Non-pigmented ciliary epithelial cell (primary cell): ENCODE data around the gene ITPRID2.
"Not testable (repeated sequence)": the region's sequence is repeated elsewhere in the genome, so short reads cannot be mapped to it uniquely, and the experiment has no call there.

Experiments used
- DNase-seq: peaks from one replicate; pipeline ENCODE4 v3.0.0-alpha.2; 2010; ENCODE audit warnings: low read depth

ITPRID2 gene

DNA sequence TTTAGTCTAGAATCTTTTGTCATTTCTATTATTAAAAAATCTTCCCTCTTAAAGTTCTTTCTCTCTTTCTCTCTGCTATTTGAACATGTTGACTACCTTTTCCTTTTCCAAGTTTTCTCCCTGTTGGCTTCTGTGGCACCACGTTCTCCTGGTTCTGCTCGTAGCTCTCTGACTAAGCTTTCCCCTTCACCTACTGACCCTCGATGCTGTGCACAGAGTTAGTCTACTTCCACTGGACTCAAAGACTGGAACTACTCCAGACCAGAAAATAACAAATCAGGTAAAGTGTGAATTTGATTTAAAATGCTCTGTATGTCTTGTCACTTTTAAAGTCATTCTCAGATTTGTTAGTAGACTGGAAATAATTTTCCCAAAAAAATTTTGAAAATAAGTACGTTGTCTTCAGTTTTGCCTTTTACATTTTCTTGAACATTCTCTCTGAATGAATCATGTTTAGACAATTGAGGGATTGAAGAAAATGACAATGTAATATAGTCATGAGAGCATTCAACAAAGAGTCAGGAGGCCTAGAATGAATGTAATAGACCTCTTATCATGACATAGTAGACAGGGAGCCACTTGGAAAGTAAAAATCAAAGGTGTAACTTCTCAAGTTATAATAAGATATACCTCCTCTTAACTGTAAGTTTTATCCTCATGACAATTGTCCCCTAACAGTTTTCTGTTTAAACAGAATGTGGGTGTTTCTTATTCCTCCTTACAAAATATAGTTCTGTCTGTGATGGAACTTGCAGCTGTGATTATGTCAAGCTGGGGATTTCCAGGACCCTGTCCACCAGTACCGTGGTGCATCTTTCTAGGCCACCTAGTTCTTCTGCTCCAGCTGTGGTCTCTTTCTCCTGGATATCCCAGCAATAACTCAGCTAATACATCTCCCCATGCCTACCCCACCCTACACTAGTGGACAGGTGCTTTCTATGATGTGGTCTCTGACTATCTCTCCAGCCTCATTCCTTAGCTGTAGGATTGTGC, 25.5 kb downstream of the ITPRID2 start:
- peak; percentile 37 for DNase-seq

DNA sequence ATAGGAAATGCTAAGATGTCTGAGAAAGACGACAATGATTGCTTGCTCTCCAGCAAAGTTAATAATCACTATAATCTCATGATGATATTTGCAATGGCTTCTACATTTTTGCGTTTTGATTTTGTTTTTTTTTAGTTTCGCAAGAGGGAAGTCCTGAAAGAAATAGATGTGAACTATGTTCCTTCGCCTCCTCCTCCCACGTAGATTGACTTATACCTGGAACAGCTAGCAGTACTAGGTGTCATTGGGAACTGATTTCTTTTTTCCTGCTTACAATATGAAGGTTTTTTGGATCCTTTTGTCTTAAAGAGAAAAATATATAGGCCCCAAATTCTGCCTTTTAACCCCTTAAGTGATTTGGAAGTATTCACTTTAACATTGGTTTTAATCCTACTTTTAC, 26.7 kb downstream of the ITPRID2 start:
- DNase-seq, result no peak

DNA sequence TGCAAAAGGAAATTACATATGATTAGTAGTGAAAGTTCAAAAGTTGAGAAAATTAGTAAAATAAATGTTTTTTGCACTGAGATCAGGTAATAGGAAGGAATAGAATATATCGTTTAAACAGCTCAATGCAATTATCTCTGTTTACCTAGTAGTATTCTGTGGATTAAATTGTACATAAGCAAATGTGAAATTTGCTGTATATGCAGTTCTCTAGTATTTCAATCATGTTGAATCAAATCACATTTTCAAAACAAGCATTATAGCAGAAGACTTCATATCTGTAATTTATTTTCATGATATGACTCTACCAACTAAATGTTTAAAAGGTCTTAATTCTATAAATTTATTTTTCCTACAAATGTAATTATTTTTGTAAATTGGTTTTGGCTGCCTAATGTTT, 31.6 kb downstream of the ITPRID2 start:
- no peak for DNase-seq

DNA sequence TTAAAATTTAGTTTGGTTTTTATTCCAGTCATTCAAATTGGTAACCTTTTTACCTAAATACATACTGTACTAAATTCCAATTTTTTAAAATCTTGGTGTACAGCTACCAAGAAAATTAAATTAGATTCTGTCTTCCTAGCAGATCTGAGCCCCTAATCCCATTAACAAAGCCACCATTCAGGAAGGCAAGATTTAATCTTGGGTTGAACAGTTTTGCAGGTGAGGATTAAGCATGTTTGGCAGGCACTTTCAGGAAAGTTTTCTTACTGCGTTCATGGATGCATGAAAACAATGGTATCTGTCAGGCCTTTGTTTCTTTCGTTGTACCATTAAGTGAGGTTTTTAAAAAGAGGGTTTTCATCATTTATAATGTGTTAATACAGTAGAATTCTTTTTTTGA, 32.8 kb downstream of the ITPRID2 start:
- DNase-seq, result no peak

DNA sequence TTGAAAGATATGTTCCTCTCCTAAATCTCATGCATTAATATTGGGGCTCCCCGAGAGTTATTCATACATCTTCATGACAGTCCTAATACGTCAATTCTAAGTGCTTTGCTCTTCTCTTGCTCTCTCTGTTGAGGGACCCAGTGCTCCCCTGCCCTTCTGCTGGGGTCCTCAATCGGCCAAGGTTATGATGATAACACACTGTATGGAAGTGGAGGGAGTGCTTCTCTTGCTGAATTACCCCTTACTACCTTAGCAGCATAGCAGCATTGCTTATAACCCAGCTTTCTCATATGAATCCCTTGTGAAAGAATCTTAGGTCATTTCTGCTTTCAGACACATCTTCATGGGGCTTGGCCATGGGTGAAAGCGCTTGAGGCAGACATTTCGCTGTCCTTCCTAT, 43.2 kb downstream of the ITPRID2 start:
- no peak for DNase-seq

DNA sequence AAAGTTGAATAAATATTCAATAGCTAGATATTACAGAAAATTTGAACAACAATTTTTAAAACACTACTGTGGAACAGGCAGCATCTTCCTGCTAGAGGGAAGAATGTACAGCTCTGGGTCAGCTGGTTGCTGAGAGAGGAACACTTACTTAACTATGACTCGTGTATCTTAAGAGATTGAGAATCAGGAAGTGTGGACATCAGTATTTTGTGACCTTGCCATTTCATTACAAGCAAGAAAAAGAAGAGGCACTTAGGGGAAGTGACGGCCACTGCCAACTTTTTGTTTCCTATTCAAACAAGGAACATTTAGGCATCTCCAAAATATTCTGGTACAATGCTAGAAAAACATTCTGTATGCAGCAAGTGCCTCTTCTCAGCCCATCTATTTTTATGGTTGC, 45.9 kb downstream of the ITPRID2 start:
- no peak for DNase-seq

DNA sequence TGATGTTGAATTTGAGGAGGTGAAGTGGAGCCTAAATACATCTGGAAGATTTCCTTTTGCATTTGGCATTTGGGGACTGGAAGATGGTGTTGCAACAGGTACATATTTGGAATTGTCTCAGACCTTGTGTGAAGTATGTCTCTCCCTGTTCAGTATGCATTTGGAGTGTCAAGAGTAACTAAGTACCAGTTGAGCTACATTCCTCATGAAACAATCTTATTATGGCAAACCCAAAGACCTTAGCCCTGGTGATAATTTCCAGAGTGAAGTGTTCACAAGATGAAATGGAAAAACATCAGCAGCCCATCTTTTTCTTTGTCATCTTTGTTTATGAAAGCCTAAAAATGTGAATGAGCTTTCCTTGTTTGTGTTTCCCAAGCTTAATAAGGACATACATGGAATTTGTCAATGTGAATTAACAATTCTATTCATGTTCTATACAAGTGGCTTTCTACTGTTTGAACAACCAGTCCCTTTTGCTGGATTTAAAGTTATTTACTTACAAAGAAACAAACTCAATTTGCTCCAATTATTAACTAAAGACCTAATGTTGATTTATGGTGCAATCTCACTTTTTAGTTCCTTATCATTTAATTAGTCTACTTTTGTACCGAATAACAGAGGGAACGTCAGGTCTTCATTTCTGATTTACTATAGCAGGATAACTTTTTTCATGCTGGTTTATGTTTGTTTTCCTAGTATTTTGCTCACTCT, 52.0 kb downstream of the ITPRID2 start:
- no peak for DNase-seq

DNA sequence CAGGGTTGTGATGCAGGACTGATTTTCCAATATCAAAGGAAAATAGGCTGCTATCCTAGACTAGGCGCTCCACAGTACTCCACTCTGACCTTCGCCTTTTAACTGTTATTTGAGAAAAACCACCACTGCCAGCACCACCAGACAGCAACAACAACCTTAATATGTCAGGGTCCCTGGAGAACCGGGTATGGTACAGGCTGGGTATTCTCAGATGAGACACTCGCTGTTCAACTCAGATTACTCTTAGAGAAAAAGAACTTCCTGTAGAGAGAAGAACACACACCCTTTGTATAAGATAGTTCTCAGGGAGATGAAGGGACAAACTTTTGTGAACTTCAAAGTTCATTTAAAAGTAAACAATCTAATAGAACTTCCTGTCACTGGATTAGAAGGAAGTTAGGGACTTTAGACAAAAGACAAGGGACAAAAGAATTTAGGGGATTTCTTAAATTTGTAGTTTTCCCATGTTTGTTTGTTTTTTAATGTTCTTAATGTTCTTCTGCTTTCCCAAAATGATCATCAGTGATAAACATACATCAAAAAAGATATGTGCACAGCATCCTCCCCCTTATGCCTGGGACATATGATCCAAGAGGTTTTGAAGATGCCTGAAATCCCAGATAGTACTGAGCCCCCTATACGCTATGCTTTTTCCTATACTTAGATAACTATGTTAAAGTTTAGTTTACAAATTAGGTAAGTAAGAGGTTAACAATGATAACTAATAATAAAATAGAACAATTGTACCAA, 52.8 kb downstream of the ITPRID2 start:
- no peak for DNase-seq

DNA sequence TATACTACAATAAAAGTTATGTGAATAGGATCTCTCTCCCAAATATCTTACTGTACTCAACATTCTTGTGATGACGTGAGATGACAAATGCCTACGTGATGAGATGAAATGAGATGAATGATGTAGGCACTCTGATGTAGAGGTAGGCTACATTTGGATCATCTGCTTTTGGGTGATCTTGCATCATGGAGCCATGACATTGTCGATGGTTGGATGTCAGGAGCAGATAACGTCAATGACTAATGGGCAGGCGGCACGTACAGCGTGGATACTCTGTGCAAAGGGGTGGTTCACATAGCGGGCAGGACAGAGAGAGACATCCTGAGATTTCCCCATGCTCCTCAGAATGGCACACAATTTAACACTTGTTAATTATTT, 53.4 kb downstream of the ITPRID2 start:
- no peak for DNase-seq

DNA sequence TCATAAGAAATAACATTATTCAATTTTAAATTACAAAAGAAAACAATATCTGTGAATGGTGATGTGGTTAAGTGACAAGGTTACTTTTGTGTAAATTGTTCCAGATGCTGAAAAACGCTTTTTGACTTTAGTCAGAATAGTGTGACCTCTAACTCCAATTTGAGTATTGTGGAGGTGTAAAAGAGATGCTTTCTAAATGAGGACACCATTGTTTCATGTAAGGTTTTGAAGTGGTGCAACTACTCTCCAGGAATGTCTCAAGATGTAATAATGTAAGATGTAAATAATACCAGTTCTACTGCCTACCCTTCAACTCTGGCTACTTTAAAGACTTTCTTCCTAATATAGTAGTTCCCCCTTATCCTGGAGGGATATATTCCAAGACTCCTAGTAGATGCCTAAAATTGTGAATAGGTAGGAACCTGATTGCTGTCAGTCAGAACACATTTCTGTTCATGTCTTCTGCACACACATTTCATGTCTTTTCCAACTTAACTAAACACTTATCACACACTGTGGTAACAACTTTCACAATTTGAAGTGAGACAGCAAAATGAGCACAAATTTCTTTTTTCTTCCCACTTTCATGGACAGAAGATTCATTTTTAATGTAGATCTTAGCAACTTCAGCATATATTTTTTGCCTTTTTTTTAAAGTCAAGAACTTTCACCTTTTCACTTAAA, 55.1 kb downstream of the ITPRID2 start:
- DNase-seq, result no peak

DNA sequence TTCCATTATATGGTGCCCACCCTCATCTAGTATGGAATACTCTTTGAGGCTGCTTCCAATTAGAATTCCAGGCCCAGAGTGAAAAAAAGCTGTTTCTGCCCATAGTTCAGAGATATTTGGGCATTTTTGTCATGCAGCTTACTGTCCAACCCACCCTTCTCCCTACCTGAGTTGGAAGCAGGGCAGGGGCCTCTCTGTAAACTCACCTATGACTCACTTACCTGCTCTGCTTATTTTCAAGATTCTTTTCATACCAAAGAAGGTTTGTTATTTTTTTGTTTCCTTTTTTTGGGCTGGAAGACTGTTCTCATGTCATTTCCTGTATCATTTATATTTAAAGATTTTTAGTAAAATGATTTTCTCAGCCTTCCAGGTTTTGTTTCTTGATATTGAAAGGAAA, 55.7 kb downstream of the ITPRID2 start:
- no peak for DNase-seq

DNA sequence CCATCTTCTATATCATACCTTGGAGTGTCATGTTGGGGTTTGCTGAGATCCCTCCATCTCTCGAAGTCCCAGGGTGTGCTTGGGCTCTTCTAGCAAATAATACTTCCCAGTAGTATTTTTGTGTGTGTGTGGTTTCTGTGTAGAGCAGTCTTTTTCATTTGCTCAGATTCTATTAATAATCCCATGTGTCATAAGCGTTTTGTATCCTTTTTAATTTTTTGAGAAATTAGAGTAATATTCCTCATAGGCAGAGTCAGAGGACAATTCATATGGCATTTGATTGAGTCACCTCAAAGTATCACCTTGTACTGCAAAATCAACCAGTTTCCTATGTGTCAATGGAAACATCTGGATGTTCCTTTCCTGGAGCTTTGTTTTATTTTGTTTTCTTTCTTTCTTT, 56.7 kb downstream of the ITPRID2 start:
- no peak for DNase-seq

DNA sequence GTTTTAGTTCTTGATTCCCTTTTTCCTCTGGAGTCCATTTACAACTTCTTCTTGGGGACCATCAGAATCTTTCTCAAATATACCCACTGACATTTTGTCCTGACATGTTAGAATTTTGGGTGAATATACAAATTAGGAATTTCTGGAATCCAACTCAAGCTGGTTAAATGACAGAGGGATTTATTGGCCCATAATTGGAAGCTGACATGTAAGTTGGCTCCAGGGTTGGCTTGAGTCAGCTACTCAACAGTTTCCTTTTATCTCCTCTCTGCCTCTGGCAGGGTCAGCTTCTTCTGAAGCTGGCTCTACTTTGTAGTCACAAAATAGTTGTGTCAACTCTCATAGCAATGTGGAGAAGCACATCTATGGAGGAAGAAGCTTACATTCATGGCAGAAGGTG, 57.5 kb downstream of the ITPRID2 start:
- DNase-seq, result no peak

DNA sequence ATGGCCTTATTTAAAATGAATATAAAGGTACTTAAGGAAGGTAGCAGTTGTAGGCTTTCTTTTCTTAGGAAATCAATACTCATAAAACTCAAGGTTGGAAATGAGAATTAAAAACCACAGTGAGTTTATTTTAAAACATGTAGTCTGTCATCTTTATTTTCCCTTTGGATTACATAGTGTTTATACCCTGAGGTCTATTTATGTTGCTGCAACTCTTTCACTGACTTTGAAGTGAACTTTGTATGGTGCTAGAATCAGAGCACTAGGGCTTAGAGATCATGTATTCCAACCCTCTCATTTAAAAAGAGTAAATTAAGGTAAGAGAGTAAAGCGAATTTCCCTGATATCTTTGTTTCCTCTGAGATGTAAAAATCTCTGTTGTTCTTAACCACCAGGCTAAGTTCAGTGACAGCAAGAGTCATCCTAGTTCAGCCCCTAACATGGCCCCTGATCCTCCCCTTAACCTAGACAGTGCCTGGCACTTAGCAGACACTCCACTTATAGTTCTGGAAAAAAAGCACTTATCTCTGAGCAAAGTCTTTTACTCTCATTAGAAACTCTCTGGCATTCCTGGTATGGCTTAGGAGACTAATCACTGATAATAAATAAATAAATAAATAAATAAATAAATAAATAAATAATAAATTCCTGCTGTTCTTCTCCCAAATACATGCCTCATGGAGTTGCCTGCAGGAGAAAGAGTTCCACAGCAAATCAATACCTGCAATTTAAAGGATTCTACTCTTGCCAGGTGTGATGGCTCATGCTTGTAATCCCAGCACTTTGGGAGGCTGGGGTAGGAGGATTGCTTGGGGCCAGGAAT, 61.1 kb downstream of the ITPRID2 start:
- DNase-seq, result no peak

DNA sequence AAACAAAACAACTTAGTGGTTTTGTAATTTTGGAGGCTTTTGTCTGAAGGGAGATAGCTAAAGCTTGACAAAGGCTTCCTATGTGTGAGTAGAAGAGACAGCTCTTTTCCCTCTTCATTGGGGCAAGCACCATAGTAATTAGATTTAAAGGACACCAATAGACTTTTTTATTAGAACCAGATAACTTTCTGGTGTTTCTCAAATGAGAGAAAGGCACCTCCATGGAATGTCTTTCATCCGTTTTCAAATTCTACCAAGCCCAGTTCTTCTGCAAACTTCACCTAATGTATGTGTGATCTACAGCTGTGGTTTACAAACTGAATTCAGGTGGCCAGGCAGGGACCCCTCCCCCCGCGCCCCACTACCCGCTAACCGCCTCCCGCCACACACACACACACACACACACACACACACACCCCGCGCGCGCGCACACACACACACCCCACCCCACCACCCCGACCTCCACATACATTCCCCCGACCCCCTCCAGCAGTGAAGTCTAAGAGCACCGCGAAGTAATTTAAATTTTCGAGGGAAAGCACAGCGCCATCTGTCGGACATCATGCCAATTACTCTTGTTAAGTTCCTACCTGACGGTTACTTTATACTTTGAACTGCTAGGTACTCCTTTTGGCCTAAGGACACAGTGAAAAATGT, 62.5 kb downstream of the ITPRID2 start:
- DNase-seq, result no peak

DNA sequence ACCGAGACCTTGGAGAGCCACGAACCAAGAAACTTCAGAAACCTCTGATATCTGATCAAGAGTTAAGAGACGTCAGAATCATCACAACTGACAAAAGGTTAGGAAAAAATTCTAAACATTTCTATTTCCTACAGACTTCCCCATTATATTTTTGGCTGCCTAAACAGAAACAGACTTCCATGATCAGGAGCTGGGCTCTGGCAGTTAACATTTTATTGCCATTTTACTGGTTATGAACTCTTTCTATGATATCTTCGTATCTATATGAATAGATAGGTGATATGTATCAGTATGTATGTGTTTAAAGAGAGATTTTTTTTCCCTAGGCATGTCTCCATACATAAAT, 63.0 kb downstream of the ITPRID2 start:
- DNase-seq, result no peak

DNA sequence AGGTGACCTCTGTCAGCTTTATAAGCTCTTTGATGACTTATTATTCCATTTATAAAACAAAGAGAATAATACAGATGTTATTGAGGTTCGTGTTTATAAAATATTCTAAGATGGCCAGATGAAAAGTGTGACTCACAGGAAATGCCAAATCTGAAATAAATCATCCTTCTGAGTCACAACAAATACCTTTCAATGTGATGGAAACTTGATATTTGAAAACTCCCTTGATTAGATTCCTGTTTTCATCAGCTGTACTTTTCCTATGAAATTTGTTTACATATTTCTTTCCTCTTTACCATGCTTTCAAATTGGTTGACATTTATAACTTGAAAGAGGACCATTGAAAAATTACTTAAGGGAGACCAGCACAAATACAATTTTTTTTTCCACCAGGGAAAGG, 63.5 kb downstream of the ITPRID2 start:
- no peak for DNase-seq

DNA sequence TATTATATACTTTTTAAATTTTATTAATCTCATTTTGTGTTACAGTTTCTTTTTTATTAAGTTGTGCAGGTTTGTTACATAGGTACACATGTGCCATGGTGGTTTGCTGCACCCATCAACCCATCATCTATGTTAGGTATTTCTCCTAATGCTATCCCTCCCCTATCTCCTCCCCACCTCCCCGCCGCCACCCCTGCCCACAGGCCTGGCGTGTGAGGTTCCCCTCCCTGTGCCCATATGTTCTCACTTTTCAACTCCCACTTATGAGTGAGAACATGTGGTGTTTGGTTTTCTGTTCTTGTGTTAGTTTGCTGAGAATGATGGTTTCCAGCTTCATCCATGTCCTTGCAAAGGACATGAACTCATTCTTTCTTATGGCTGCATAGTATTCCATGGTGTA, 64.3 kb downstream of the ITPRID2 start:
- DNase-seq, result not testable (repeated sequence)

DNA sequence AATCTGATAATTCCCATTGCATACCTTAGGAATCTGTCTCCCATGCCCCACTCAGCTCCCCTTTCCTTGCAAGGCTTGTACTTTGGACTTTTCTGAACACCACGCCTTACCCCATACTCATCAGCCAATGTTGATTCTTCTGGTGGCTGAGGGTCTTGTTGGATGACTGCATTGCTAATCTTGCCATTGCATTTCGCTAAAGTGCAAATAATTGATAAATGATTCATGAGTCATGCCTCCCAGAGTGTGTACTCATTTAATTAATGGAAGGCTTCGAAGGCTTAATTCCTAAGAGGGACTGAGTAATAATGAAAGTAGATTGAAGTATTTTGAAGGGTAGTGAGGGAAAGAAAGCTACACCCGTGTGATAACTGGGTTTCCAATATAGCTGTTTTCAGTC, 66.1 kb downstream of the ITPRID2 start:
- no peak for DNase-seq

DNA sequence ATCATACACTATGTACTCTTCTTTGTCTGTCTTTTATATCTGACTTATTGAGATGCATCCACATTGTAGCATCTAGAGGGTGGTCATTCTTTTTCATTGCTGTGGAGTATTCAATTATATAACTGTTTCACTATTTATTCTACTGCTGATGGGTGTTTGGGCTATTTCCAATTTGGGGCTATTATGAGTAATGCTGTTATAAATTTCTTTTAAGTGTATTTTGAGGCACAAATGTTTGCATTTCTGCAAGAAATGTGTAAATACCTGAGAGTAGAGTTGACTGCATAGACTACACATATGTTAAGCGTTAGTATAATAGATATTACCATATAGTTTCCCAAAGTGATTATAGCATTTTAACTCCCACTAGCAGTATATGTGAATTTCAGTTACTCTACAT, 67.2 kb downstream of the ITPRID2 start:
- DNase-seq, result no peak

DNA sequence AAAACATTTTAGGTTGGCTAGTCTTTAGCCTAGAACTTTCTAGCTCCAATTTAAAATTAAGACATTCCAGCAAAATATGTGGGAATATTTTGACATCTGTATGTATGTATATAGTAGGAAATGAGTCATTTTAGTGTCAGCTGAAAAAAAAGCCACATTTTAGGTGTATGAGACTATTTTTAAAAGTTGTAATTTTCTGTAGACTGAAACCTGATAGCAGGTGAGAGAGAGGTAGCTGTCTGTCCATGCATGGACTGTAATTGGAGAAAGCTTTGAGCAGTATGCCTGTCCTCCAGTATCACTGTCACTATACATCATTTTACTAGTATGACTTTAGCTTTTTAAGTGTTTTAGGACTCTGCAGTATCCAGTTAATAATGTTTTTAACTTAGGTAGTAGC, 68.0 kb downstream of the ITPRID2 start:
- no peak for DNase-seq
